Measurements from ENCODE around the gene ATP6V1F.

DNA sequence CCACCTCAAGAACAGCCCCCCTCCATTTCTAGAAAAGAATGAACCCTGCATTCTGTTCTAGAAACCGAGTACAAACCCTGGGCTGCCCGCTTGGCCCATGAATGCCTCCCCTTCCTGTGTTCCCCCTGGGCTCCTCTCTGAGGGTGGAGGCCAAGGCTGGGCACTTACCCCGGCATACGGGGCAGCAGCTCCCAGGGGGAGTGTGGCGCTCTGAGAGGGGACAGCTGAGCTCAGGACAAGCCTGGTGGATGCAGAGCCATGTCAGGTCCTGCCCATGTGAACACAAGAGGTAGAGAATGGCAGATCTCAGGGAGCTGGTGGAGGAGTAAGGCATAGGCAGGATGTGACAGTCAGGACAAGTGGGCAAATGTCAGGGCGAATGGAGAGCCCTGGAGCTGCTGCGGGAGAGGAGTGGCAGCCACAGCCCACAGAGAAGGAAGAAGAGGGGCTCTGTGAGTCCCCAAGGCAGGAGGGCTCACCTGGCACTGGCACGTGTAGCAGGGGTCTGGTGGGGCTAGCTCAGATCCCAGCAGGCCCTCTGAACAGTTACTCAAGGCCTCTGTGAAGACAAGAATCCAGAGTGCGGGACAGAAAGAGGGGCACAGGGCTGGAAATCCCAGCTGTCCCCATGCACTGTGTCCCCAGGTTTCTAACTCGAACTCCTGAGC, 18.9 kb downstream of the ATP6V1F start:
- TF ChIP-seq, protein P1, sequence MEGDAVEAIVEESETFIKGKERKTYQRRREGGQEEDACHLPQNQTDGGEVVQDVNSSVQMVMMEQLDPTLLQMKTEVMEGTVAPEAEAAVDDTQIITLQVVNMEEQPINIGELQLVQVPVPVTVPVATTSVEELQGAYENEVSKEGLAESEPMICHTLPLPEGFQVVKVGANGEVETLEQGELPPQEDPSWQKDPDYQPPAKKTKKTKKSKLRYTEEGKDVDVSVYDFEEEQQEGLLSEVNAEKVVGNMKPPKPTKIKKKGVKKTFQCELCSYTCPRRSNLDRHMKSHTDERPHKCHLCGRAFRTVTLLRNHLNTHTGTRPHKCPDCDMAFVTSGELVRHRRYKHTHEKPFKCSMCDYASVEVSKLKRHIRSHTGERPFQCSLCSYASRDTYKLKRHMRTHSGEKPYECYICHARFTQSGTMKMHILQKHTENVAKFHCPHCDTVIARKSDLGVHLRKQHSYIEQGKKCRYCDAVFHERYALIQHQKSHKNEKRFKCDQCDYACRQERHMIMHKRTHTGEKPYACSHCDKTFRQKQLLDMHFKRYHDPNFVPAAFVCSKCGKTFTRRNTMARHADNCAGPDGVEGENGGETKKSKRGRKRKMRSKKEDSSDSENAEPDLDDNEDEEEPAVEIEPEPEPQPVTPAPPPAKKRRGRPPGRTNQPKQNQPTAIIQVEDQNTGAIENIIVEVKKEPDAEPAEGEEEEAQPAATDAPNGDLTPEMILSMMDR (IDR thresholded peaks at IDR 0.05), result peak in 1 of 3 experiments; percentile 2
- no peak for TF ChIP-seq POLR2AphosphoS5 (IDR thresholded peaks at IDR 0.05; ENCODE audit: insufficient read depth in 1 of 2, low read depth in 1 of 2)
